OCI-LY7 (cell line): ENCODE results near the gene DFFB.

Experiments used
- CTCF ChIP-seq: fragments of 200-600 bp; sonication (generic); conservative IDR thresholded peaks from 2 replicates; pipeline ENCODE4 v1.5.1; 2014; ENCODE audit warnings: mild to moderate bottlenecking, antibody characterized with exemption, low read length, moderate library complexity, mixed read lengths
- EZH2phosphoT487 ChIP-seq: fragments of 200-600 bp; sonication (generic); IDR thresholded peaks from 2 replicates; pipeline ENCODE4 v1.6.1; 2018; ENCODE audit warnings: low read depth, borderline replicate concordance, mild to moderate bottlenecking, mixed run types, antibody characterized with exemption, low read length, moderate library complexity, mixed read lengths

GRCh38 chr1:3817138-3817740, 40.0 kb upstream of the DFFB start:
- no peak for TF ChIP-seq EZH2phosphoT487
- no peak for TF ChIP-seq CTCF
